ENCODE measurements around the gene DTX3. TPM values are rescaled to one million over a fixed set of nuclear protein-coding genes. Genes with fewer than 3 reads are reported as not detected.
A peak's percentile ranks its signal among the peaks of the same experiment; 100 is the strongest.
"Not testable (repeated sequence)": the region's sequence is repeated elsewhere in the genome, so short reads cannot be mapped to it uniquely, and the experiment has no call there.

DTX3 gene
- total RNA-seq, 1 donor from 2014 or later = 65.5 TPM

GRCh38 chr12:57616383-57617101 lies 11.9 kb downstream of the DTX3 start:
- Mint-ChIP-seq H3K9me3 (no peaks in the 10 kb centered on the region), H3K27me3 (peaks cover 63% of the 10 kb centered on the region), H3K4me3 (no peak overlapping the region), H3K27ac (no peak overlapping the region), H3K36me3 (peaks cover 16% of the 10 kb centered on the region), H3K4me1 (ENCODE audit: unreplicated experiment) (peaks cover 10% of the 10 kb centered on the region)
- no peak for TF ChIP-seq CTCF (conservative IDR thresholded peaks at IDR 0.05)
- DNase-seq (ENCODE audit: extremely low spot score, unreplicated experiment) = no peak

- peaks cover 16% of the 10 kb centered on the region for H3K36me3 Mint-ChIP-seq
- H3K27ac Mint-ChIP-seq = no peak overlapping the region
- H3K4me3 Mint-ChIP-seq = no peak overlapping the region
- no peak for DNase-seq (ENCODE audit: extremely low spot score, unreplicated experiment)
- no peaks in the 10 kb centered on the region for H3K9me3 Mint-ChIP-seq
- H3K27me3 Mint-ChIP-seq = peaks cover 72% of the 10 kb centered on the region
- no peak for TF ChIP-seq CTCF (conservative IDR thresholded peaks at IDR 0.05)
- H3K4me1 Mint-ChIP-seq (ENCODE audit: unreplicated experiment) = peaks cover 15% of the 10 kb centered on the region
Measured at GRCh38 chr12:57617942-57618341, 13.3 kb downstream of the DTX3 start.

- H3K4me3 Mint-ChIP-seq; DNase-seq (ENCODE audit: extremely low spot score, unreplicated experiment); H3K27ac Mint-ChIP-seq; H3K9me3 Mint-ChIP-seq: not testable (repeated sequence)
- Mint-ChIP-seq H3K36me3 (peaks cover 16% of the 10 kb centered on the region), H3K27me3 (peaks cover 77% of the 10 kb centered on the region), H3K4me1 (ENCODE audit: unreplicated experiment) (peaks cover 15% of the 10 kb centered on the region)
Measured at GRCh38 chr12:57618431-57618830, 13.8 kb downstream of the DTX3 start.

GRCh38 chr12:57618966-57619433 lies 14.4 kb downstream of the DTX3 start:
- Mint-ChIP-seq H3K4me3 (peak overlapping the region; percentile 74), H3K36me3 (peaks cover 16% of the 10 kb centered on the region), H3K27ac (no peak overlapping the region), H3K27me3 (peaks cover 83% of the 10 kb centered on the region), H3K9me3 (no peaks in the 10 kb centered on the region), H3K4me1 (ENCODE audit: unreplicated experiment) (peaks cover 15% of the 10 kb centered on the region)
- DNase-seq (ENCODE audit: extremely low spot score, unreplicated experiment) = no peak
- no peak for TF ChIP-seq CTCF (conservative IDR thresholded peaks at IDR 0.05)

GRCh38 chr12:57619434-57620244 lies 15.0 kb downstream of the DTX3 start:
- H3K4me1 Mint-ChIP-seq (ENCODE audit: unreplicated experiment) = peaks cover 15% of the 10 kb centered on the region
- H3K4me3 Mint-ChIP-seq = peak overlapping the region; percentile 74
- peaks cover 89% of the 10 kb centered on the region for H3K27me3 Mint-ChIP-seq
- TF ChIP-seq CTCF (conservative IDR thresholded peaks at IDR 0.05) = no peak
- H3K9me3 Mint-ChIP-seq = no peaks in the 10 kb centered on the region
- DNase-seq (ENCODE audit: extremely low spot score, unreplicated experiment) = no peak
- peaks cover 16% of the 10 kb centered on the region for H3K36me3 Mint-ChIP-seq
- no peak overlapping the region for H3K27ac Mint-ChIP-seq

All from type B pancreatic cell (in vitro differentiated cells).